T-helper 1 cell treated with Interleukin-12 subunit alpha and Interleukin-12 subunit beta and Interleukin-4 antibody, amounts not matched to agents 30 ng/mL and 1 ng/mL, for 36 hours (primary cell): ENCODE results near the gene TRAPPC8. TPM values are rescaled to one million over a fixed set of nuclear protein-coding genes. Genes with fewer than 3 reads are reported as not detected.
"Not testable (repeated sequence)": the region's sequence is repeated elsewhere in the genome, so short reads cannot be mapped to it uniquely, and the experiment has no call there.

Experiments
- intact Hi-C: fragments of 100-400 bp; cut with micrococcal nuclease; formaldehyde crosslinking; loops from one replicate; pipeline ENCODE4 v1.15.1; 2024
- total RNA-seq: library from RNA; stranded (reverse); gene quantifications from 2 replicates; pipeline ENCODE4 v1.2.3, GENCODE V29; 2022

The TRAPPC8 gene
- total RNA-seq, 1 donor from 2014 or later, result 48.4 TPM

DNA sequence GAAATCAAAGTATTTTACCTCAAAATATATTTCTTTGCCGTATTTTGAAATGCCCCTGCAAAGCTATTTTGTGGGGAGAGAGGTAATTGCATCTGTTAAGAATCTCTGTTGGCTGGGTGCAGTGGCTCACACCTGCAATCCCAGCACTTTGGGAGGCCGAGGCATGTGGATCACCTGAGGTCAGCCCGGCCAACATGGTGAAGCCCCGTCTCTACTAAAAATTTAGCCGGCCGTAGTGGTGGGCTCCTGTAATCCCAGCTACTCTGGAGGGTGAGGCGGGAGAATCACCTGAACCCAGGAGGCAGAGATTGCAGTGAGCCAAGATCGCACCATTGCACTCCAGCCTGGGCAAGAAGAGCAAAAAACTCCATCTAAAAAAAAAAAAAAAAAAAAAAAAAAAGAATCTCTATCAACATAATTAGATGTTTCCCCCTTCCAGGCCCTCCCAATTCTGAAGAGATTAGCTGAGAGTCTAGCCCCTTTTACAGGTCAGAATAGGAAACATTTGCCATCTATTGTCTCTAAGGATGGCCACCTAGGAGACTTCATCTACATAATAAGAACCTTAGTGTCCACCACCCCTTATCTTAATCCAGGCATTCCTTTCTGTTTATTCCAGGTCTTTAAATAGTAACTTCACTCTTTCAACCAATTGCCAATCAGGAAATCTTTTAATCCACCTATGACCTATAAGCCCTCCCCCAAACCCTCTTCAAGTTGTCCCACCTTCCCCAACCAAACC, 3.5 kb upstream of the TRAPPC8 start:
- intact Hi-C loops, result no loop called here

DNA sequence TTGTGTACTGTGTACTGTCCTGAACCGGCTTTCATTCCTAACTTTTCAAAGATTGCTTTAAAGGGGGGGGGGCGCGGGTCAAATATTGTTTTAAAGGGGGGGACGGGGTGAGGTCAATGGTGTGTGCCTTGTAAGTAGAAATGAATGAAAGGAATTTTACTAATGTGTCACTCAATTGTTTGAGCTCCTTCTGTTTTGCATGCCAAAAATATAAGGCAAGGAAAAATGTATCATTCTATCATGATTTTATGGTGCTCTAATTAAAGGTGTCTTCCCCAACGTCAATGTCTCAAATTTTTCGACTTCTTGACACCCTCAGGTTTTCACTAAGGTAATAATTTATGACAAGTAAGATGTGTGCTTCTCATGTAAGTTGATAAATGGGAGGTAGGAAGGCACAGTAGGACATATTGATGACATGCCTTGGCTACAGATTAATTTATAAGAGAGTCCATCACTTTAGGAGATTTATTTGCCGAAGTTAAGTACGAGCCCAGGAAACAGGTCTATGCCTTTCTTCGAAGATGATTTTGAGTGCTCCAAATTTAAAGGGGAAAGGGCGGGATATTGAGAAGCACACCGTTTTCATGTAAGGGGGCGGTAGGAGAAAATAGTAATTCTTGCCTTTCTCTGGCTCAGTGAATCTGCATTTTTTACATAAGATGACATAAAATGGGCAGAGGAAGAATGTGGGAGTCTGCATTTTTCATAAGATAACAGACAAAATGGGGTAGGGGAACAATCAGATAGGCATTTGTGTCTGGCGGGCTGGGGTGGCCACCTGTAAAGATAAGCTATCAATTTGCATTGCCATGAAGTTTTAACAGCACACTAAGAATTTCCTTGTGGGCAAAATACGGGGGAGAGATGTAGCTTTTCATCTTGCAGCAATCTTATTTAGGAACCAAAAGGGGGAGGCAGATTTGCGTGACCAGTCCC, 1.2 kb upstream of the TRAPPC8 start:
- intact Hi-C loops, result loop anchor here (1.0 to 5.0 kb wide), 8 partner anchors 13 to 257 kb away; partner anchors contain the start of gene RNF125

DNA sequence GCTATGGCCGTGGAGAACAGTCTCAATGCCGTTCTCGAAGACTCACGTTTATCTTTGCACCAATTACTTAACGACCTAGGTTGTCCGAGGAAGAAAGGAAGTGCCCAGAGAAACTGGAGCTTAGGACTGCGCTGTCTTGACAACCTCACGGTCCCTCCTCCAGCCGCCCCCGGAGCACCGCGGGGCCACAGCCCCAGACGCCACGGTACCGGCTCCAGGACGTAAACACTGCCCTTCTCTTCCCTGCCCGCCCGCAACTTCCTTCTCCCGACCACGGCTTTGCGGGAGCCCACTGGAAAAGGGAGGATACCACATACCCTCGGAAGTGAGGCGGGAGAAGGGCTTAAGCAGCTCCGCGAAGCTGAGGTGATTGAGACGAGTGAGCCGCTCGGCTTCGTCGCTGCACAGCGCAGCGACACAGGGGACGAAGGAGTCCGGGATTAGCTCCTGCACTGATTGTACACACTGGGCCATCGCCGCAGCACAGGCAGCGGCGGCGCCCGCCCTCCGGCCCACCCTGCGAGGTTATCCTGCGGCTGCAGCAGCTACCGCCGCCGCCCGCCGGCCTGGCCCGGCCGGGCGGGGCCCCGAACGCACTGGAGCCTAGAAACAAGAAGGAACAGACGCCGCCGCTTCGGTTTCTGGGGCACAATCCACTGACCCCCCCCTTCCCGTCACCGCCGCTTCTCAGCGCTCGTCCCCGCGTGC, 483 bp downstream of the TRAPPC8 start:
- intact Hi-C loops, result loop anchor here (1.0 to 5.0 kb wide), 4 partner anchors 8 to 255 kb away; no protein-coding TSS in a partner anchor

DNA sequence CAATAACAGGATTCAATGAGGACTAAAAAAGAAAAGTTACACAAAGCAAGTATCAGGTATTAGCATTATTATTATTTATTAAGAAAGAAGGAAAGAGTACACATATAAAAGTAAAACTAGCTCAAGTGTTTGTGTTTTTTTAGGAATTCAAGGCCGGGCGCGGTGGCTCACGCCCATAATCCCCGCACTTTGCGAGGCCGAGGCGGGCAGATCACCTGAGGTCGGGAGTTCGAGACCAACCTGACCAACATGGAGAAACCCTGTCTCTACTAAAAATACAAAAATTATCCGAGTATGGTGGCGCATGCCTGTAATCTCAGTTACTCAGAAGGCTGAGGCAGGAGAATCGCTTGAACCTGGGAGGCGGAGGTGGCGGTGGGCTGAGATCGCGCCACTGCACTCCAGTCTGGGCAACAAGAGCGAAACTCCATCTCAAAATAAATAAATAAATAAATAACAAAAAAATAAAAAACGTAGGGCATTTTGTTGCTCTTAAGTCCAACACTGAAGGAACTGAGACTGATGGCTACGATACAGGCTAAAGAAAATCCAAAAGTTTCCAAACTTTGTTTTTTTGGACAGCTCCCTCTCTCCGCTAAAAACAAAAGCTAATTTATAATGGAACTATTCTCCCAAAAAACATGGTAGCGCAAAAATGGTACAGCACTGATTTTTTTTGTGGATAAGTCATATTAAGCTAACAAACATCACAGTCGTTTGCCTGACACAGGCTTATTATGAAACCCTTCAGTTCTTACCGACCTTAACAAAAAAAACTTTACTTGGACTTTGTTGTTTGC, 1.7 kb downstream of the TRAPPC8 start:
- intact Hi-C loops, result loop anchor here (5.0 kb wide), 2 partner anchors 196 to 254 kb away; no protein-coding TSS in a partner anchor

DNA sequence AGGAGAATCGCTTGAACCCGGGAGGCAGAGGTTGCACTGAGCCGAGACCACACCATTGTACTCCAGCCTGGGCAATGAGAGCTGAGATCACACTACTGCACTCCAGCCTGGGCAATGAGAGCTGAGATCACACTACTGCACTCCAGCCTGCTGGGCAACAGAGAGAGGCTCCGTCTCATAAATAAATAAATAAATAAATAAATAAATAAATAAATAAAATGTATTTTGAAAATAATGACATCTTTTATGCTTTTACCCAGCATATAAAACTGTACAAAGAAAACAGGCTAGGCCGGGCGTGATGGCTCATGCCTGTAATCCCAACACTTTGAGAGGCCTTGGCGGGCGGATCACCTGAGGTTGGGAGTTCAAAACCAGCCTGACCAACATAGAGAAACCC, 8.2 kb downstream of the TRAPPC8 start:
- intact Hi-C loops, result loop anchor here (1.0 kb wide), 1 partner anchor 8 kb away; no protein-coding TSS in a partner anchor

DNA sequence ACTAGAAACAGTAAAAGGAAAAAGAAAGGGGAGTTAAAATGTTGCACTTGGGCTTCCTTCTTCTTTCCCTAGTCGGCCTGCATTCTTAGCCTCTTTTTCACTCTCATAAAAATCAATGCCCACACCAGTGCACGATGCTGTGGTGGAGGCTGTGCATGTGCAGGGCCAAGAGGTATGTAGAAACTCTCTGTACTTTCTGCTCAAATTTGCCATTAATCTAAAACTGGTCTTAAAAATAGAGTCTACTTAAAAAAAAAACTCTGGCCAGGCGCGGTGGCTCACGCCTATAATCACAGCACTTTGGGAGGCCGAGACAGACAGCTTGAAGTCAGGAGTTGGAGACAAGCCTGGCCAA, 11.1 kb downstream of the TRAPPC8 start:
- intact Hi-C loops, result no loop called here

DNA sequence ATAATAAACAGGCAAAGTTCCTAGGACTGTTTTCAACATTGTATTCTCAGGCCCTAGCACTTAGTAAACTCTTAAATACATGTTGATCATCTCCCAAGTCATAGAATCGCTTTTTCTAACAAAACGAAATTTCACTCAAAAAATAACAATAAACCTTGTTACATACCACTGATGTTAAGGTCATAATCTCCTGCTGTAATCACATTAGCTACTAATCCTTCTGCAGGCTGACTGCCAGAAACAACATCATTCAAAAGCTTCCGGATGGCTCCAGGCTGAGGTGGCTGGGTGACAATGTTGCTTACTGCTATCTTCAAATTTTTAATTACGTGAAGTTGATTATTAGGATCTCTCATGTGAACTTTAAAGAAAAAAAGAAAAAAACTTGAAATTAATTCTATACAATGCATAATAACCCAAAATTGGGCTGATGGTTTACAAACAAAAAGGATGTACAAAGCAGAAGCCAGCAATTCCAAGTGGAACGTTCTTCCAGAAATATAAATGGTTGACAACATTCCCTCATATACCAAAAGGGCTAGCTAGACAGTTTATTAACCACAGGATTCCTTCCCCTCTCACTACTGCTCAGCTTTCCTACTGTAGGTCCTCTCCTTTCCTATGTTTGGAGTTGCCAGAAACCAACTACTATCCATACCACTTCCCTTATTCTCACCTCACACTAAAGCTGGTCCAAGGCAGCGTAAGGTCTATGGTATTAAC, 11.6 kb downstream of the TRAPPC8 start:
- intact Hi-C loops, result no loop called here

DNA sequence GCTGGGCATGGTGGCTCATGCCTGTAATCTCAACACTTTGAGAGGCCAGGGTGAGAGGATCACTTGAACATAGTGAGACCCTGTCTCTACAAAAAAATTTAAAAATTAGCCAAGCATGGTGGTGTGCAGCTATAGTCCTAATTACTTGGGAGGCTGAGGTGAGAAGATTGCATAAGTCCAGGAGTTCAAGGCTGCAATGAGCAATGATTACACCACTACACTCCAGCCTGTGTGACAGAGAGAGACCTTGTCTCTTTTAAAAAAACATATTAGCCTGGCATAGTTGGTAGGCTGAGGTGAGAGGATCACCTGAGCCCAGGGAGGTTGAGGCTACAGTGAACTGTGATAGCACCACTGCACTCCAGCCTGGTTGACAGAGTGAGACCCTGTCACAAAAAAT, 13.7 kb downstream of the TRAPPC8 start:
- intact Hi-C loops, result no loop called here

DNA sequence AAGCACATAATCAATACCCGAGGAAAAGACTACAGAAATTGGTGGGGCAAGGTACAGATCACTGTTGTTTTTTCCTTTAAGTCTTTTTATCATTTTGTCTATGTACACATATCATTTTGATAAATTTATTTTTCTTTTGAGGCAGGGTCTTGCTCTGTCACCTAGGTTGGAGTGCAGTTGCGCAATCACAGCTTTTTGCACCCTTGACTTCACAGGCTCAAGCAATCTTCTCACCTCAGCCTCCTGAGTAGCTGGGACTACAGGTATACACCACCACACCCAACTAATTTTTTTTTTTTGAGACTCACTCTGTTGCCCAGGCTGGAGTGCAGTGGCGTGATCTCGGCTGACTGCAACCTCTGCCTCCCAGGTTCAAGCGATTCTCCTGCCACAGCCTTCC, 15.9 kb downstream of the TRAPPC8 start:
- intact Hi-C loops, result not testable (repeated sequence)

DNA sequence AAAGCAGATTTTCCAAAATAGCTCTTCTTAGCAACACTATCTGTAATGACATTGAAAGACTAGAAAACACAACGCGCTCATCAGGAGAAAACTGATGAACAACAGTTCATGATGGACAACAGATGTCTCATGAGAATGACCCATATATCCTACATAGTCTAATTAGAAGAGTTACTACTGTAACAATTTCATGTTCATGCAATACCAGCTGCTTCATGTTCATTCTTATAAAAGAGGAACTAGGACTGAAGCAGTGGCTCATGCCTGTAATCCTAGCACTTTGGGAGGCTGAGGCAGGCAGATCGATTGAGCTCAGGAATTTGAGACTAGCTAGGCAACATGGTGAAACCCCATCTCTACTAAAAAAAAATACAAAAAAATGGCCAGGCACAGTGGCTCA, 22.7 kb downstream of the TRAPPC8 start:
- intact Hi-C loops, result no loop called here

DNA sequence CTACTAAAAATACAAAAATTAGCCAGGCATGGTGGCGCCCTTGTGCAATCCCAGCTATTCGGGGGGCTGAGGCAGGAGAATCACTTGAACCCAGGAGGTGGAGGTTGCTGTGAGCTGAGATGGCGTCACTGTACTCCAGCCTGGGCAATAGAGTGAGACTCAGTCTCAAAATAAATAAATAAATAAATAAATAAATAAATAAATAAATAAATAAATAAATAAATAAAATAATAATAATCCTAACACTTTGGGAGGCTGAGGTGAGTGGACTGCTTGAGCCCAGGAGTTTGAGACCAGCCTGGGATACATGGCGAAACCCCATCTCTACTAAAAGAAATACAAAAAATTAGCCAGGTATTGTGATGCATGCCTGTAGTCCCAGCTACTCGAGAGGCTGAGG, 23.6 kb downstream of the TRAPPC8 start:
- intact Hi-C loops, result not testable (repeated sequence)

DNA sequence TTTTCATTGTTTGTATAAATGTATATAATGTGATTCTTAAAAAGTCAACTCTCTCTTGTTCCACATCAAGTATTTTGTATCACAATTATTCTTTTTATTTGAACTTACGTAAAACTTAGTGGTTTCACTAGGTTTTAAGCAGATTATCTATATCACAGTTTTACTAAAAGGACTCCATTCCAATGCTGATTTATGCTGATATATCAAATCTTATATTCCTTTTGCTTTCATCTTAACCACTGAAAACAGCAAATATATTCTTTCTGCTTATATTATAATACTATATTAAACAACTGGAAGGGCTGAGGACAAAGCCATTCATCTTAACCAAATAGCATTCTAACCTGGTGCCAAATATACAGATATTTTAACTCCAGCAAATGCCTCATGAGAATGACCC, 24.2 kb downstream of the TRAPPC8 start:
- intact Hi-C loops, result no loop called here

DNA sequence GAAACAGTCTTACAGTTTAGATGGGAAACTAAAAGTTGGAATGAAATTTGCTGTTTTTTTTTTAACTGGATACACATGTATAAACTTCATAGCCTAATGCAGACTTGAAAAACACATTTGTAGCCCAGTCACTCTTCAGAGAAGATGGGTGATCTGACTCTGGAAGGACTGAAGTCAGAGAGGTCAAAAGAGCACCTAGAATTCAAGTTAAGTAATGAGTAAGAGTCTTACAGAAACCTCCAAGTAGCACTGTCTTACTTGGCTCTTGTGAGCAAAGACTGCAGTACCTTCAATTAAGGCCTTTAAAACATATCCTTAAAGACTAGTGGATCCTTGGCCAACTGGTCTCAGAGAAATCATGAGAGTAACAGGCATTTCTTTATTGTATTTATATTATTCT, 41.9 kb downstream of the TRAPPC8 start:
- intact Hi-C loops, result no loop called here

DNA sequence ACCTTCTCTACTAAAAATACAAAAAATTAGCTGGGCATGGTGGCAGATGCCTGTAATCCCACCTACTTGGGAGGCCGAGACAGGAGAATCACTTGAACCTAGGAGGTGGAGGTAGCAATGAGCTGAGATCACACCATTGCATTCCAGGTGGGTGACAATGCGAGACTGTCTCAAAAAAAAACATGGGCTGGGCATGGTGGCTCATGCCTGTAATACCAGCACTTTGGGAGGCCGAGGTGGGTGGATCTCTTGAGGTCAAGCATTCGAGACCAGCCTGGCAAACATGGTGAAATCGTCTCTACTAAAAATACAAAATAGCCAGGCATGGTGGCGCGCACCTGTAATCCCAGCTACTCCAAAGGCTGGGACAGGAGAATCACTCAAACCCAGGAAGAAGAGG, 43.2 kb downstream of the TRAPPC8 start:
- intact Hi-C loops, result not testable (repeated sequence)

DNA sequence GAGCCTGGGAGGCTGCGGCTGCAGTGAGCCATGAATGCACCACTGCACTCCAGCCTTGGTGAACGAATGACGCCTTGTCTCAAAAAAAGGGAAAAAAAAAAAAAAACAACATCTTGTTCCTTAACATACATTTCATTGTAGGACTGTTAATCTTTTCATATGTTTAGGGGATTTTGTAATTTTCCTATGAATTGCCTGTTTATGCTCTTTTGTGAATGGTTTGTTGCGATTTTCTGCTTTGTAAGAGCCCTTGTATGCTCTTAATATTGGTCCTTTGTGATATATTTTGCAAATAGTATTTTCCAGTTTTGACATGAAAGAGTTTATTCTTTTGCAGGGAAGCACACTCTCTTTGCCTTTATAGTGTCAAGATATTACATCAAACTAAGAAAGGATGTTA, 50.0 kb downstream of the TRAPPC8 start:
- intact Hi-C loops, result no loop called here

DNA sequence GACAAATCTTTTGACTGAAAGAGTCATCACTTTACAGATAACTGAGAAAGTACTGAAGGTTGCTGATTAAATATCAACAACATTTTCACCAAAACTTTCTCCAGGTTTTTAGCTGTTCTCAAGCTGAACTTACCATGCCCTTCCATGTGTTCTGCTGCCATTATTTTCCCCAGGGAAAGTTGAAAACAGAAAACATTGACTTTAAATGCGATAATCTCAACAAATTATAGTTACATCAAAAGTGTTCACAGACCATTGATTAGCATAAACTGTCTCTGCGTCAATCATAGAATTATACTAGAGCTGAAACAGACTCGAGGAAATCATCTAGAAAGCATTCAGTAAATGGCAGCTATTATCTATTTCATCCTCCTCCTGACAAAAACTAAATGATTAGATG, 51.4 kb downstream of the TRAPPC8 start:
- intact Hi-C loops, result no loop called here

DNA sequence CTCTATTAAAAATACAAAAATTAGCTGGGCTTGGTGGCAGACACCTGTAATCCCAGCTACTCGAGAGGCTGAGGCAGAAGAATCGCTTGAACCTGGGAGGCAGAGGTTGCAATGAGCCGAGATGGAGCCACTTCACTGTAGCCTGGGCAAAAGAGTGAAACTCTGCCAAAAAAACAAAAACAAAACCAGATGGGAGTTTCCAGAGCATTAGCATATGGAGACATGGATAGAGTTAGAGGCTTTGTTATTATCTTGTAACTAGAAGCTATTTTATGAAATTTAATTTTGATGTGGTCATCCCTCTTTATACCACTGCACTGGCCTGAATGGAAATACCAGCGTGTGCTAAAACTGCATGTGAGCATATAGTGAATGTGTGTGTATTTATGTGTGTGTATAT, 58.9 kb downstream of the TRAPPC8 start:
- intact Hi-C loops, result no loop called here

DNA sequence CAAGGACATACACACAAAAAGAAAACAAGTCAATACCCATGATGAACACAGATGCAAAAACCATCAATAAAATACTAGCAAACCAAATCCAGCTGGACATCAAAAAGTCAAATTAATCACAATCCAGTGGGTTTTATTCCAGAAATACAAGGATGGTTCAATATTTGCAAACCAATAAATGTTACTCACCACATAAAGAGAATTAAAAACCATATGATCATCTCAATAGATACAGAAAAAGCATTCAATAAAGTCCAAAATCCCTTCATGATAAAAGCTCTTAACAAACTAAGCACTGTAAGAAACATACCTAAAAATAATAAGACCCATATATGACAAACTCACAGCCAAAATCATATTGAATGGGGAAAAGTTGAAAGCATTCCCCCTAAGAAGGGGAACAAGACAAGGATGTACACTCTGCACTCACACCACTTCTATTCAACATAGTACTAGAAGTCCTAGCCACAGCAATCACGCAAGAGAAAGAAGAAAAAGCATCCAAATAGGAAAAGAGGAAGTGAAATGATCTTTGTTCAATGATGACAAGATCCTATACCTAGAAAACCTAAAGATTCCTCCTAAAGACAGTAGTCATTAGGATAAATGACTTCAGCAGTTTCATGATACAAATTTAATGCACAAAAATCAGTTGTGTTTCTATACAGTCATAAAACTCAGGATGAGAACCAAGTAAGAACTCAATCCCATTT, 62.6 kb downstream of the TRAPPC8 start:
- intact Hi-C loops, result no loop called here

DNA sequence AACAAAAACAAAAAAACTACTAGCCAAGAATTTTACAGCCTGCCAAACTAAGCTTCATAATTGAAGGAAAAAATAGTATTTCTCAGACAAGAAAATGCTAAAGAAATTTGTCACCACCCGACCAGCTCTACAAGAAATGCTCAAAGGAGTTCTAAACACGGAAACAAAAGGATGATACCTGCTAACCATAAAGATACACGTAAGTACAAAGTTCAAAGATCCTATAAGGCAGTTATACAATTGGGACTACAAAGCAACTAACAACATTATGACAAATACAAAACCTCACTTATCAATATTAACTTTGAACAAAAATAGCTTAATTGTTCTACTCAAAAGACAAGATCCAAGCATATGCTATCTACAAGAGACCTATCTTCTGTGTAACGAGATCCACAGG, 64.6 kb downstream of the TRAPPC8 start:
- intact Hi-C loops, result no loop called here

DNA sequence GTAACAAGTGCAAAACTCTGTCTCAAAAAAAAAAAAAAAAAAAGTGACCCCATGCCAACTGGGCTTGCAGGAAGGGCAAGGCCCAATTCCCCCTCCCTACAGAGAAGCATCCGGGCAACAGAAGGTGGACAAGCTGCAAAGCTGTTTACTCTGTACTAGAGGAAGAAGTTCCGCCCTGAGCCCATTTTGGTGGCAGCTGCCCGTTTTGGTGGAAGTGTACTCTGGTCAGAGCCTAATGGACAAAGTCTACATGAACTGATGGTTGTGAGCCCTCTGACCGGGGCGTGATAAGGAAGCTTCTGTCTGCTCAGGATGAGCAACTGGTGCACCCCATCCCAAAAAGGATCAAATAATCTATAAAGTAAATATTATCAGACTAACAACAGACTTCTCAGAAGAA, 65.0 kb downstream of the TRAPPC8 start:
- intact Hi-C loops, result no loop called here
